HG02884 (cell line): Measurements from ENCODE around the gene MSH5.
"Not testable (repeated sequence)": the region's sequence is repeated elsewhere in the genome, so short reads cannot be mapped to it uniquely, and the experiment has no call there.

Source experiments
- ATAC-seq: cut with Tn5 transposase; IDR thresholded peaks from one replicate; pipeline ENCODE4 v1.9.1; 2021; ENCODE audit warnings: mild to moderate bottlenecking, moderate library complexity; ENCODE audit not compliant: unreplicated experiment

MSH5 gene

DNA sequence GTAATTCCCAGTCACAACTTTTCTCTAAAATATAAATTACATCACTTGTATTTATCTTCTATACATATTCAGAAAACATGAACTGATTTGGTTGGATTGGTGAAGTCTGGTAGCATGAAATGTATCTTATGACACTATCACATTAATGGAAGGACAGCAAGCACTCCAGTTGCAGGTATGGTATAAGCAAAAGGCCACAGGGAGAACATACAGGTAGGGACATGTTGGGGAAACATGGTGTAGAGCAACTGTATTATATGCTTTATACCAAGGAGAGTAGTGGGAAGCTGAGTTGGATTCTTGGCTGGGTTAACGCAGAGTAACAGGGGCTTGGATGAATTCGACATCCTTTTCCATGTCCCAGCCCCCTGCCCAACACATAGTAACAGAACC lies 57.2 kb downstream of the MSH5 start:
- ATAC-seq = no peak

DNA sequence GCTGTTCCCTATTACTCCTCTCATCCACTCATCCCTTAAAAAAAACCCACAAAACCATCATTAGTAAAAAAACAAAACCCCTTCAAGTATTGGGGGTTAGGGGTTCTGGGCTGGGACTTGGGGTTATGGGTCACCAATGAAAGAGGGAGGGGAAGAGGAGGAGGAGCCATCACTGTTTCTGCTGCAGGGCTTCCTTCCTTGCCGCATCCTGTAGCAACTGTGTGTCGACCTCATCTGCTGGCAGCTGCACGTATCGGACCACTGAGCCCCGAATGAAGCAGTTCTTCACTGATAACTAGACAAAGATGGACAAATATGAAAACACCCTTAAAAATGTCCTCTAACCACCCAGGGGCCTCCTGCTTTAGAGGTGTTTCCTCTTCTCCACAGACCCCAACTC lies 57.8 kb downstream of the MSH5 start:
- ATAC-seq = no peak

DNA sequence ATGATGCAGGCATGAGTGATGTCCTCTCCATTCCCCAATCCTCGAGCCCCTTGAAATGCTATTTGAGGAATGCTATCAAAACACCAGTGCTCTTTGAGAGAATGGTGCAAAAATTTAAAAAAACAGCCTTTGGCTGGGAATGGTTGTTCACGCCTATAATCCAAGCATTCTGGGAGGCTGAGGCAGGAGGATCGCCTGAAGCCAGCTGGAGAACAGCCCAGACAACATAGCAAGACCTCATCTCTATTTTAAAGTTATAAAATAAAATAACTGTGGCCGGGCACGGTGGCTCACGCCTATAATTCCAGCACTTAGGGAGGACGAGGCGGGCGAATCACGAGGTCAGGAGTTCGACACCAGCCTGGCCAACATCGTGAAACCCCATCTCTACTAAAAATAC lies 60.0 kb downstream of the MSH5 start:
- no peak for ATAC-seq

DNA sequence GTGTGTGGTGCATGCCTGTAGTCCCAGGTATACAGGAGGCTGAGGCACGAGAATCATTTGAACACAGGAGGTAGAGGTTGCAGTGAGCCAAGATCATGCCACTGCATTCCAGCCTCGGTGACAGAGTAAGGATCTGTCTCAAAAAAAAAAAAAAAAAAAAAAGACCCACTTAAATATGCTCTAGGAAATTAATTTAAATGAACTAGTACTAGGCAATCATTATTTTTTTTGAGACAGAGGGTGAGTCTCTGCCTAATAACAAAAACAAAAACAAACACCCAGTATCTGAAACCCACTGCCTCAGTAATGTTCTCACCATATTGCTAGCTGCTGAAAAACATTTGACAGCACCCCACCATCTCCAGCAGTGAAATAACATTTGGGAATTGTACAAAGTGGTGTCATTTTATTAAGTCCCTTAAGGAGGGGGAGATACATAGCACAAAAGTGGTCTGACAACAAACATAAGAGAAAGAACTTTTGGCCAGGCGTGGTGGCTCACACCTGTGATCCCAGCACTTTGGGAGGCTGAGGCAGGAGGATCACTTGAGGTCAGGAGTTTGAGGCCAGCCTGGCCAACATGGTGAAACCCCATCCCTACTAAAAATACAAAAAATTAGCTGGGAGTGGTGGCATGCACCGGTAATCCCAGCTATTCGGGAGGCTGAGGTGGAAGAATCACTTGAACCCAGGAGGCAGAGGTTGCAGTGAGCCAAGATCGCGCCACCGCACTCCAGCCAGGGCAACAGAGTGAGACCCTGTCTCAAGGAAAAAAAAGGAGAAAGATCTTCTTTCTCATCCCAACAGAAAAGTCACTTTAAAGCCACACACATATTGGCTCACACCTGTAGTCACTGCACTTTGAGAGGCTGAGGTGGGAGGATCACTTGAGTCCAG lies 61.5 kb downstream of the MSH5 start:
- not testable (repeated sequence) for ATAC-seq

DNA sequence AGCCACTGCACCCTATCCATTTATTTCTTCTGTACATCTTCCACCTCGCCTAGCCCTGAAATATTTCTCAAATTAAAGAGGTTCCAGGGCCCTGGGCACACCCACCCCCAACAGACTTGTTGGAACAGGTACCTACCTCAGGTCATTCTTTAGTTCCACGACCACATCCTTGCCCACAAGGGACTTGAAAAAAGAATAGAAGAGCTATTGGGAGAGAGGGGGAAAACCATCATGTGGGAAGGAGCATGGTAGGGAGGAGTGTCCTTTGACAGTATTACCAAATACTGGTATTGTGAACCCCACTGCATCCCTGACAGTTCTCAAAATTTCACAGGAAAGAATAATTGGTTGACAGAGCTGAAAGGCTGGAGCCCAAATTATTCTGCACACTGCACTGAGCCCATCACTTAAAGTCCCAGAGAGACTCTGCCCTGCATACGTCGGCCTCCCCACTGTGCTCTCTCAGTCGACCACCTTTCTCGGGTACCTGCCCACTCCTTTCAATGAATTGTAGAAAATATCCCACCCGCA lies 66.2 kb downstream of the MSH5 start:
- peak; percentile 5 for ATAC-seq

DNA sequence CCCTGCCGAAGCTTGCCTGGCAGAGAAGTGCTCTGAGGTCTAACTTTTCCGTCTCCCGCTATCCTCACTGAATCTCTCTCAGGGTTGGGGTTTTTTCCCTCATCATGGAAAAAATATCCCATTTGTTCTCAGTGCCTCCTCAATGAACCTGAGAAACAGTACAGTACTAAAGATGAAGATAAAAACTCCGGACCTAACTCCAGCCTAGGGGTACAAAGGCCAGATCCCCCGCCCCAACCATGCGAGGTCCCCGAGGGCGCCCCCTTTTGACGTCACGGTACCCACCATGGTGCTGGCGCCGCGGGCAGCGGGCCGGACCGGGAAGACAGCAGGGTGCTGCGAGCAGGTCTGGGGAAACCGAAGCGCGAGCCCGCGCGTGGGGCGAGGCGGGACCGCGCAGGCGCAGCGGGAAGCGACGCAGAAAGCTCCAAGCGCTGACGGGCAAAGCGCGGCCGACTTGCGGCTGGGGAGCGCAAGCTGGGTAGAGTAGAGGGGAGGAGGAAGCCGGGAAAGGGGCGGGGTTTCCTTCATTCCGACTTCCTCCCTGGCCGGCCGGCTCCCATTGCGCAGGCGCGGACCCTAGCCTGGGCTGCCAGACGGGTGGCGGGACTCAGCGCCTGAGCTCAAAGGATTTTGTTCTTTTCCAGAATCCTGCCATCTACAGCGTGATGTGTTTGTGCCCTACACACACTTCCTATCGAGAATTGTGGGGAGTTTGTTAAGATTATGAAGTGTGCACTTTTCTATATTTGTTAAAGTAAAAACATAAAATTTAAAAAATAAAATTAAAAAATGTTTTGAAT lies 66.9 kb downstream of the MSH5 start, which contains the start of gene LSM2:
Gene LSM2, minus strand, starts transcription at position 497 of the 803 bp plus-strand sequence. Its CDS starts 209 bp downstream, at position 288.
- peak; percentile 81 for ATAC-seq

DNA sequence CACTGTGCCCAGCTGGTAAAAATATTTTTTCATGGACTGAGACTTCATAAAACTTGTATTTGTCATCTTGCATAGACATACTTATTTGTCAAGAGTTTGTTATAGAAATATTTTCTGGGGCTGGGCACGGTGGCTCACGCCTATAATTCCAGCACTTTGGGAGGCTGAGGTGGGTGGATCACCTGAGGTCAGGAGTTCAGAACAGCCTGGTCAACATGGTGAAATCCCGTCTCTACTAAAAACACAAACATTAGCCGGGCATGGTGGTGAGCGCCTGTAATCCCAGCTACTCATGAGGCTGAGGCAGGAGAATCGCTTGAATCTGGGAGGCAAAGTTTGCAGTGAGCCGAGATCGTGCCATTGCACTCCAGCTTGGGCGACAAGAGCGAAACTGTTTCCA lies 68.8 kb downstream of the MSH5 start:
- ATAC-seq = not testable (repeated sequence)

DNA sequence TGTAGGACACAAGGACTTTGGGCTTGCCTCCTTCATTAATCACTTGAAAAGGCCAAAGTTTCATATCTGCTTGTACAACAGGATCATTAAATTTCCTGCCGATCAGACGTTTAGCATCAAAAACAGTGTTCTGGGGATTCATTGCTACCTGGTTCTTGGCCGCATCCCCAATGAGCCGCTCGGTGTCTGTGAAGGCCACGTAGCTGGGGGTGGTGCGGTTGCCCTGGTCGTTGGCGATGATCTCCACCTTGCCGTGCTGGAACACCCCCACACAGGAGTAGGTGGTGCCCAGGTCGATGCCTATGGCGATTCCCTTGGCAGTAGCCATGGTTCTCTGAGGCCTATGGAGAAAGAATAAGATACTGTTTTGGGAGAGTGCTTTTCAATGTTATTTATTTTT lies 71.8 kb downstream of the MSH5 start:
- no peak for ATAC-seq
